Astrocyte (in vitro differentiated cells and primary cell): ENCODE results near the gene ECE1. TPM values are rescaled to one million over a fixed set of nuclear protein-coding genes. Genes with fewer than 3 reads are reported as not detected.

Source experiments
- DNase-seq: peaks from one replicate; pipeline ENCODE4 v3.0.0-alpha.2; 2010; ENCODE audit warnings: low read depth
- FAIRE-seq: peaks from 2 replicates; lab custom pipeline; 2011; peaks lifted over from hg19 to GRCh38; lab: Jason Lieb, UNC
- H2AFZ ChIP-seq: 2 replicates; pipeline ENCODE4 v1.6.0; 2012; ENCODE audit warnings: low read depth, low read length, inconsistent platforms
- H3K27ac ChIP-seq: 2 replicates; pipeline ENCODE4 v1.5.1; 2011; ENCODE audit warnings: low read depth, low read length, inconsistent platforms
- H3K27me3 ChIP-seq: 2 replicates; pipeline ENCODE4 v1.6.0; 2011; ENCODE audit warnings: low read length, inconsistent platforms; ENCODE audit not compliant: insufficient read depth
- H3K36me3 ChIP-seq: 2 replicates; pipeline ENCODE4 v1.5.1; 2011; ENCODE audit warnings: low read length, inconsistent platforms; ENCODE audit not compliant: insufficient read depth
- H3K4me1 ChIP-seq: 2 replicates; pipeline ENCODE4 v1.5.1; 2011; ENCODE audit warnings: low read length, inconsistent platforms; ENCODE audit not compliant: insufficient read depth
- H3K4me2 ChIP-seq: 2 replicates; pipeline ENCODE4 v1.6.0; 2012; ENCODE audit warnings: low read length, inconsistent platforms
- H3K4me3 ChIP-seq: 2 replicates; pipeline ENCODE4 v1.5.1; 2011; ENCODE audit warnings: low read depth, mild to moderate bottlenecking, low read length, inconsistent platforms; ENCODE audit not compliant: insufficient read depth
- H3K79me2 ChIP-seq: 2 replicates; pipeline ENCODE4 v1.6.0; 2012; ENCODE audit warnings: mild to moderate bottlenecking, low read length, inconsistent platforms; ENCODE audit not compliant: insufficient read depth
- H3K9ac ChIP-seq: 2 replicates; pipeline ENCODE4 v1.6.0; 2012; ENCODE audit warnings: mild to moderate bottlenecking, low read length, inconsistent platforms
- H3K9me3 ChIP-seq: 2 replicates; pipeline ENCODE4 v1.5.1; 2012; ENCODE audit warnings: low read depth, mild to moderate bottlenecking, low read length, inconsistent platforms; ENCODE audit not compliant: insufficient read depth
- H4K20me1 ChIP-seq: 2 replicates; pipeline ENCODE4 v1.6.0; 2012; ENCODE audit warnings: low read length, inconsistent platforms; ENCODE audit not compliant: insufficient read depth
- H3K27ac Mint-ChIP-seq: one replicate; pipeline ENCODE4 v1.8.0; 2021; ENCODE audit warnings: mild to moderate bottlenecking, mixed read lengths; ENCODE audit not compliant: unreplicated experiment
- H3K27me3 Mint-ChIP-seq: one replicate; pipeline ENCODE4 v1.8.0; 2021; ENCODE audit warnings: low read depth, mixed read lengths; ENCODE audit not compliant: unreplicated experiment
- H3K36me3 Mint-ChIP-seq: one replicate; pipeline ENCODE4 v1.8.0; 2021; ENCODE audit warnings: low read depth, mixed read lengths; ENCODE audit not compliant: unreplicated experiment
- H3K4me1 Mint-ChIP-seq: one replicate; pipeline ENCODE4 v1.8.0; 2021; ENCODE audit warnings: low read depth, mixed read lengths; ENCODE audit not compliant: unreplicated experiment
- H3K4me3 Mint-ChIP-seq: one replicate; pipeline ENCODE4 v1.8.0; 2021; ENCODE audit warnings: mild to moderate bottlenecking, moderate library complexity, mixed read lengths; ENCODE audit not compliant: unreplicated experiment
- H3K9me3 Mint-ChIP-seq: one replicate; pipeline ENCODE4 v1.8.0; 2021; ENCODE audit warnings: mild to moderate bottlenecking, mixed read lengths; ENCODE audit not compliant: unreplicated experiment
- EZH2 ChIP-seq: IDR thresholded peaks from 2 replicates; pipeline ENCODE4 v1.6.1; 2012; ENCODE audit warnings: mild to moderate bottlenecking, low read length, inconsistent platforms; ENCODE audit not compliant: insufficient read depth
- total RNA-seq: library from RNA; stranded (reverse); gene quantifications from 2 replicates; pipeline ENCODE4 v1.2.1, GENCODE V29; 2021
- TF ChIP-seq, protein P1 (sequence below): IDR thresholded peaks from 2 replicates; pipeline ENCODE4 v1.5.1; 2011; ENCODE audit warnings: low read depth, mild to moderate bottlenecking, inconsistent platforms, low read length, moderate library complexity; ENCODE audit not compliant: insufficient read depth

ECE1 gene
- total RNA-seq, 1 donor from 2014 or later: 172 TPM

- Mint-ChIP-seq H3K4me1 (peaks cover 3% of the 10 kb centered on the region), H3K4me3 (peak within 1 kb of the TSS; percentile 89), H3K27ac (peak within 1 kb of the TSS; percentile 89), H3K27me3 (no peaks in the 10 kb centered on the region), H3K36me3 (peaks cover 5% of the 10 kb centered on the region), H3K9me3 (no peaks in the 10 kb centered on the region)
- Histone ChIP-seq H3K4me1 (peaks cover 4% of the 10 kb centered on the region), H3K79me2 (peaks cover 41% of the 10 kb centered on the region), H4K20me1 (peaks cover 33% of the 10 kb centered on the region), H3K36me3 (no peaks in the 10 kb centered on the region), H3K9me3 (no peaks in the 10 kb centered on the region), H3K27me3 (no peaks in the 10 kb centered on the region), H3K27ac (peak within 1 kb of the TSS; percentile 84), H3K9ac (peak within 1 kb of the TSS; percentile 95), H3K4me3 (peak within 1 kb of the TSS; percentile 89), H3K4me2 (peak within 1 kb of the TSS; percentile 87), H2AFZ (peak within 1 kb of the TSS; percentile 87)
- FAIRE-seq (peak; percentile 76), DNase-seq (peak; percentile 79)
- no peak for TF ChIP-seq EZH2
- TF ChIP-seq, protein P1, sequence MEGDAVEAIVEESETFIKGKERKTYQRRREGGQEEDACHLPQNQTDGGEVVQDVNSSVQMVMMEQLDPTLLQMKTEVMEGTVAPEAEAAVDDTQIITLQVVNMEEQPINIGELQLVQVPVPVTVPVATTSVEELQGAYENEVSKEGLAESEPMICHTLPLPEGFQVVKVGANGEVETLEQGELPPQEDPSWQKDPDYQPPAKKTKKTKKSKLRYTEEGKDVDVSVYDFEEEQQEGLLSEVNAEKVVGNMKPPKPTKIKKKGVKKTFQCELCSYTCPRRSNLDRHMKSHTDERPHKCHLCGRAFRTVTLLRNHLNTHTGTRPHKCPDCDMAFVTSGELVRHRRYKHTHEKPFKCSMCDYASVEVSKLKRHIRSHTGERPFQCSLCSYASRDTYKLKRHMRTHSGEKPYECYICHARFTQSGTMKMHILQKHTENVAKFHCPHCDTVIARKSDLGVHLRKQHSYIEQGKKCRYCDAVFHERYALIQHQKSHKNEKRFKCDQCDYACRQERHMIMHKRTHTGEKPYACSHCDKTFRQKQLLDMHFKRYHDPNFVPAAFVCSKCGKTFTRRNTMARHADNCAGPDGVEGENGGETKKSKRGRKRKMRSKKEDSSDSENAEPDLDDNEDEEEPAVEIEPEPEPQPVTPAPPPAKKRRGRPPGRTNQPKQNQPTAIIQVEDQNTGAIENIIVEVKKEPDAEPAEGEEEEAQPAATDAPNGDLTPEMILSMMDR: no peak
Observed at GRCh38 chr1:21176586-21177555, 113.4 kb downstream of the ECE1 start, which contains the start of gene EIF4G3. EIF4G3 (minus strand) TSS chr1:21176897; CDS start chr1:21002742, 174,155 bp downstream.

DNA sequence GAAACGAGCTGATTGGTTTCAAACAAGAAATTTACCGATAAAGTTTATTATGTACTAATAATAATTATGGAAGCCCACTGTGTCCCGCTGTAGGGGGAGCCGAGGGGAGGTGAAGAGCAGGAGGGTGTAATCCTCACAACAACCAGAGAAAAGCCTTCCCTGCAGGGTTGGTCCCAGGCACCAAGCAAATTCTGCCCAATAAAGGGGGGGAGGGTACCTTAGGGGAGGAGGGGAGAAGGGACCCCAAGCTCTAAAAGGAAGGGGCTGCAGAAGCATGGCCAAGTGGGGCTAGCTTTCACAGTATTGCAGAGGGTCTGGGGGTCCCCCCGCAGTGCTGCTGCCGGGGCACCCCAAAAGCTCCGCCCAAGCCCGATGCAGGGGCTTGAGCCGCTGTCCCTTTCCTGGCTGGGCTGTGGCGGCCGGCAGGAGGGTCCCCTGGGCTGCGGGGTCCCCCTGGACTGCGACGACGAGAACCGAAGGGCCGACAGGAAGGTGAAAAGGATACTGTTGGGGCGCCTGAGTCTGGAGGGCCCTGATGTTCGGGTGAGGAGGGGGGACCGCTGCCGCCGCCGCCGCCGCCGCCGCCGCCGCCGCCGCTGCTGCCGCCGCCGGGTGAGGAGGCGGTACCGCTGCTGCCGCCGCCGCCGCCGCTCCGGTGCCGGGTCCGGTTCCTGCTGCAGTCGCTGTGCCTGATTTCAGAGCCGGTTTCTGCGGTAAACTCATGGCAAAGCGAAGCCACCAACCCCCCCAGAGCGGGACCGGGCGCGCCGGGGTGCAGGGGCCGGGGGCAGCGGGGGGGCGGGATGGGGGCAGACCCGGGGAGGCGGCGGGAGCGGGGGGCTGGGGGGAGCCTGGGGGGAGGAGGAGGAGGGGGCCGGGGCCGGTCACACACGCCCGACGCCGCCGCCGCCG, 114.3 kb downstream of the ECE1 start:
- Mint-ChIP-seq H3K9me3 (no peaks in the 10 kb centered on the region), H3K27ac (peak overlapping the region; percentile 60), H3K27me3 (no peaks in the 10 kb centered on the region), H3K36me3 (peaks cover 6% of the 10 kb centered on the region), H3K4me3 (peak overlapping the region; percentile 89), H3K4me1 (peaks cover 9% of the 10 kb centered on the region)
- peaks cover 48% of the 10 kb centered on the region for H3K79me2 ChIP-seq
- no peak overlapping the region for H2AFZ ChIP-seq
- H3K4me2 ChIP-seq: peak overlapping the region; percentile 87
- peaks cover 43% of the 10 kb centered on the region for H4K20me1 ChIP-seq
- FAIRE-seq (no peak), DNase-seq (no peak)
- H3K4me1 ChIP-seq: peaks cover 4% of the 10 kb centered on the region
- TF ChIP-seq EZH2: no peak
- TF ChIP-seq, protein P1: no peak
- no peaks in the 10 kb centered on the region for H3K27me3 ChIP-seq
- H3K4me3 ChIP-seq: peak overlapping the region; percentile 89
- H3K9me3 ChIP-seq: no peaks in the 10 kb centered on the region
- H3K9ac ChIP-seq: peak overlapping the region; percentile 95
- H3K27ac ChIP-seq: peak overlapping the region; percentile 67
- H3K36me3 ChIP-seq: no peaks in the 10 kb centered on the region
